ENCODE results near the gene GYG2.

The GYG2 gene

GRCh38 chrX:2819345-2820135, 9.2 kb upstream of the GYG2 start:
- DNase-seq = no peak

DNA sequence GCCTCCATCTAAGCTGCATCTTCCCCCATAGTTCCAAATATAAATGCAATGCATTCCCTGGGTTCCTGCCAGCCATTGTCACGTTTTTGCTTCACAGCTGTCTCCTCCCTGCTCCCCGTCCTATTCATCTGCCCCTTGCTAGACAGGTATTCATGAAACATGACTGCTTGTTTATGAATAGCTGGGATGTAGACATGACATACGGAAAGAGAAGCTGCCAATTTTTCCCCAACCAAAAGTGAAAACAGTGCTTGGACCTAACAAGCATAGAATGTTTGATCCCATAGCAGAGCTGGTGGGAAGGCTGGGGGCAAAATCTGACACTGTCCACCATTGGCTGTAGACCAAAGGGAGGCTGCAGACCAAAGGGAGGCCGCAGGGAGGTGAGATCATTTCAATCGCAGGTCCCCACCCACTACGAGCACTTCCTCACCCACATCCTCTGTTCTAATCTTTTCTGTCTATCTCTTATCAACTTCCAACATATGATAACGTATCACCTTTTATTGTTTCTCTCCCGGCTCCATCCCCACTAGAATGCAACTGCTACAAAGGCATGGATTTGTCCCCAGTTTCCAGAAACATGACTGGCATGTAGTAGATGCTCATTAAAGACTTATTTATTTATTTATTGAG, 8.5 kb upstream of the GYG2 start:
- DNase-seq = no peak

GRCh38 chrX:2823795-2824386, 4.8 kb upstream of the GYG2 start:
- DNase-seq = no peak

GRCh38 chrX:2824886-2825285, 3.8 kb upstream of the GYG2 start:
- DNase-seq = no peak

- no peak for DNase-seq
Measured at GRCh38 chrX:2828959-2829411, 255 bp downstream of the GYG2 start.

GRCh38 chrX:2829469-2830246, 928 bp downstream of the GYG2 start:
- no peak for DNase-seq

DNA sequence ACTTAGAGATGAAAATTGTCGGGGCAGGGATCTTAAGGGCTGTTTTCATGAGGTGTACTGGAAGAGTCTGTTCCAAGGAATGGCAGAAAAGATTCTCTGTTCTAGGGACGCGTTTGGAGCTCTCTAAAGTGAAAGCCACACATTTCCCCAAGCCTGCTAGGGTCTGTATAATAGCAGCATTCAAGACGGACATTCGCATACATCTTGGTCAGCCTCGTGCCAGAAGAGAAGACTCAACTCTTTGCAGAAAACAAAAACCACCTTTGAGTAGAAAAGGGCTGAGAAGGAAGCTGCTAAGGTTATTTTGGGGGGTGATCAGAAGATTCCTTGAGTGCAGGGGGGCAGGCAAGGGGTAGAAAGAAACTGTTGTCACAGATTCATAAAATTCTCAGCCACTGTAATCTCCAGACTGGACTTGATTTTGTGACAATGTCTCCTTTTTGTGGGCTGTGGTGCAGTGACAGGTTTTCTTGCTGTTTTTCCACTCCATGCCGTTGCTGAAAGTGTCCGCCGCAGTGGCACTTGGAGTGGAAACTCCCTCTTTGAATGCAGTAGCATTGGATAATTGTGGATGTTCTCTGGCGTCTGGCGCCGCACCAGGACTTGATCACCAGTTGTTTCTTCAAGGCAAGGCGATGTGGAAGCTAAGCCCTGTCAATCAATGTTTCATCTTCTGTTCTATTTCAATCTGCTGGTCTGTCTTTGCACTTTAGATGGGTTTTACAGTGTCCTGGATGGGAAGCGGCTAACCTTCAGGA, 2.9 kb downstream of the GYG2 start:
- no peak for DNase-seq

GRCh38 chrX:2837961-2838360, 9.2 kb downstream of the GYG2 start:
- no peak for DNase-seq

GRCh38 chrX:2840961-2841360, 12.2 kb downstream of the GYG2 start:
- DNase-seq = no peak

DNA sequence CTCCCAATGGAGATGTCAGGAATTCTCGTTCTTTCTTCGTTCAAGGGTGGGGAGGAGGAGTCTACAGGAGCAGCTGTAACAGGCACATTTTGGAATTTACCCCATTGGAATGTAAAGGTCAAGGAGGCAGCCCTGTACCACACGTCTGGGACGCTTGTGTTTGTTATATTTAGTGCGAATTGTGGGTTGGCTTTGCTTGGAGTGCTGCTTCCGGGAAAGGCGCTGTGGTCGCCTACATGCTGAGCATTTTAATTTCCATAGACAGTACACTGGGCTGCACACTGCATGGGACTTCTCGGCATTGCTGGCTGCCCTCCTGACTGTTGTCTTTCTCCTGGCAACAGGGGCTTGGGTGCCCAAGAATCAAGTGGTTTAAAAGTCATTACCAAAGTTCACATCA, 12.8 kb downstream of the GYG2 start:
- DNase-seq = no peak

- DNase-seq = no peak
Measured at GRCh38 chrX:2846992-2847391, 18.3 kb downstream of the GYG2 start.

DNA sequence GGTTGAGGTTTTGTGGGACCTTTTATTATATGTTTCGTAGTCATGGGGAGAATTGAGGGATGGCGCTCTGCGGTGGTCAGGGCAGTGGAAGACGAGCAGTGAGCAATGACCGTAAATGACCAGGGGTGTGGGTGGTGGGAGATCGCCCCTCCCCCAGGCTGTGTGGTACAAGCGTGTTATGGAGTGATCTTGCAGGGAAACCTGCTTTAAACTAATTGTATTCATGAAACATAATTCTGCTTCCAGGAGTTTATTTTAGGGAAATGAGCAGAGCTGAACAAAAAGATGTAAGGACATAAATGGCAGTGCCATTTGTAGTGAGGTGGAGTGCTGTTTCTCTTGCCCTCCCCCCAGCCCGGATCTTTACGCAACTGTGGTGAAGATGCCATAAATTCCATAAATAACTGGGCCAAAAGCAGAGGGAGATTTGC, 20.2 kb downstream of the GYG2 start:
- no peak for DNase-seq

DNA sequence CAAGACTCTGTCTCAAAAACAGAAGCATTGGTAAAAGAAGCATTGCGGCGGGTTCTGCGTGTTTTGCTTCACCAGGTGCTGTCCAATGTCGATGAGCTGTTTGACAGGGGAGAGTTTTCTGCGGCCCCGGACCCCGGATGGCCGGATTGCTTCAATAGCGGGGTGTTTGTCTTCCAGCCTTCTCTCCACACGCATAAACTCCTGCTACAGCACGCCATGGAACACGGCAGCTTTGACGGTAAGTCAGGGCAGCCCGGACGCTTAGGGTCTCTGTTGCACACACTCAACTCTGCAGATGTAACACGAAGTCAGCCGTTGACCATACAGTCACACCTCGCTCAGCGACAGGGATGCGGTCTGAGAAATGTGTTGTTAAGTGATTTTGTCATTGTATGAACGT, 26.2 kb downstream of the GYG2 start:
- no peak for DNase-seq

DNA sequence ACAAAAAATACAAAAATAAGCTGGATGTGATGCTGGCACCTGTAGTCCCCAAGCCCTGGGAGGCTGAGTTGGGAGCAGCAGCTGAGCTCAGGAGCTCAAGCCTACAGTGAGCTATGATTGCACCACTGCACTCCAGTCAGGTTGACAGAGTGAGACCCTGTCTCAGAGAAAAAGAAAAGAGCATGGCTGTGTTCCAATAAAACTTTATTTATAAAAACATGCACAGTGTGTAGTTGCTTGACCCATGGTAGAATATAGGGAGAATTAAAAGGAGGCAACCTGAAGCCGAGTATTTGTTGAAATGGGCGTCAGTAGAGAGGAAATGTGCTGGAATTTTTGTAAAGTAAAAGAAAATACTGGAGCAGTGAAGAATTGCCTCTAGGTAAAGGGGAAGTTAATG, 27.0 kb downstream of the GYG2 start:
- DNase-seq = no peak

DNA sequence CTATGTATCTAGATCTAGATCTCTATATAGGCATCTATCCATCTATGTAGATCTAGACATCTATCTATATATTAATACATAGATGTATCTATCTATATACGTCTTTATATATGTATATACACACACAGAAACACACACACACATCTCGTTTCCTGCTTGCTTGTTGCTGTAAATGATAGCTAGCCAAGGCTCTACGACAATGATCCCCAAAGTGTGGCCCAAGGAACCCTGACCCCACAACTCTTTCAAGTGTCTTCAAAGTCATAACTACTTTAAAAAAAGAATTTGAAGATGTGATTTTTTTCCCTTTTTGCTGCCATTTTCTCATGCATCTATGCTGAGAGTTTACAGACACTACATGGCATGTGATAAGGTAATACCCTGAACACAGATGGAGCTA, 28.8 kb downstream of the GYG2 start:
- no peak for DNase-seq

DNA sequence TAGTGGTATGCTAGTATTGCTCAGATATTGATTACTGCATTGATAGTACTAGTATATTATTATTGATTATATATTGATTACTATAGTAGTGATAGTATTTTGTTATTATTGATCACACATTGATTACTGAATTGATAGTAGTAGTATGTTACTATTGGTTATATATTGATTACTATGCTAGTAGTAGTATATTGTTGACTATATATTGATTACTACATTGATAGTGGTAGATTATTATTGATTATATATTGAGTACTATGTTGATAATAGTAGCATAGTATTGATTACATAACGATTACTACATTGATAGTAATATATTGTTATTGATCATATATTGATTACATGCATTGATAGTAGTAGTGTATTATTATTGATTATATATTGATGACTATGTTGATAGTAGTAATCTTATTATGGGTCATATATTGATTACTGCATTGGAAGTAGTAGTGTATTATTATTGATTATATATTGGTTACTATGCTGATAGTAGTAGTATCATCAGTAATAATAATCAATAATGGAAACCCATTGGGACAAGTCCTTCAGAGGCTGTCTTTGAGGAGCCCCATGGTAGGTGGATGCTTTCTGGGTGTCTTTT, 30.6 kb downstream of the GYG2 start:
- DNase-seq = no peak

- DNase-seq = no peak
Measured at GRCh38 chrX:2862404-2862803, 33.7 kb downstream of the GYG2 start.

GRCh38 chrX:2863646-2864045, 34.9 kb downstream of the GYG2 start:
- no peak for DNase-seq

- DNase-seq = no peak
Measured at GRCh38 chrX:2867206-2867605, 38.5 kb downstream of the GYG2 start.

DNA sequence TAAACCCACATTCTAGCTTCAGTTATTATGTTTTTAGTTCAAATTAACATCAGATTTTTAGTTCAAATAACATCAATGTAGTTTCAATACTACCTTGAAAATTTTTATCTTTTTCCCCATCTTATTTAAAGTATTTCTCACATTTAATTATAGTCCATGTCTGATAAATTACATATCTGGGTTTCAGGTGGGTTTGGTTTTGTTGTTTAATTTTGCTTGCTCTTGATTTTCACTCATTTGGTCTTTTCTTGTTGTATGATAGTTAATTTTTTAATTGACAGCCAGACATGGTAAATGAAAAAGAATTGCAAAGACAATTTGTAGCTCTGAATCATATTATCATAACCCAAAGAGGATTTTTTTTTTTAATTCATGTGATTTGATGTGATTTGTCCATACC, 41.9 kb downstream of the GYG2 start:
- no peak for DNase-seq

- no peak for DNase-seq
Measured at GRCh38 chrX:2871831-2872230, 43.1 kb downstream of the GYG2 start.

DNA sequence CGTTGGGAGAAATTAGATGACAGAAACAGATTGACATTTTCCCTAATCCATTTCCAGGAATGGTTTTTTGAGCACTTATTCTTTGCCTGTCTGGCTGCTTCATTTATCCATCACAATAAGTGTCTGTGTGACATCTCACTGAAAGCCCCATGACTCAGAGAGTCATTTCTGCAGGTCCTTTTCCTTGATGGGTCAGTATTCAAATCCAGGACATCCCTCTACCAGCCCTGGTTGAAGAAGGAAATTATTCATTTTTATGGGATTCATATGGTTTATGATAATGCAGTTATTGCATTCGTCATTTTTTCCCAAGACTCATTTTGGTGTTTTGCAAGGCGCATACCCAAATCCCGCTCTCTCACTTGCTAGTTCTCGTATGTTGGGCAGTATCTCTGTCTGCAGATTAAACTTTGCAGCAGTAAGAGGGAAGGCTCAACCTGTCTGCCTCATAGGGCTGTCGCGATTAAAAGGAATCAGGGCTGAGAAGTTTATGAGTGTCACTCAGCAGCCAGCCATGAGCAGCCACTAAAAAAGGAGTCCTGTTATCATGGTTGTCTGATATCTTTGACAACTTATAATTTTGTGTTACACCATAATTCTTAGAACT, 44.0 kb downstream of the GYG2 start:
- DNase-seq = no peak

Measured in activated T-cell treated with anti-CD3 and anti-CD28 coated beads, Interleukin-2, amount 50 U/mL, for 1 hour (primary cell).